K562 (cell line): ENCODE results near the gene ZNF862. TPM values are rescaled to one million over a fixed set of nuclear protein-coding genes. Genes with fewer than 3 reads are reported as not detected.
A peak's percentile ranks its signal among the peaks of the same experiment; 100 is the strongest.

Experiments used
- BCOR ChIP-seq: fragments of 450-650 bp; IDR thresholded peaks from 2 replicates; pipeline ENCODE4 v1.6.1; 2016
- CBFA2T2 ChIP-seq: fragments of 450-650 bp; conservative IDR thresholded peaks from 2 replicates; pipeline ENCODE4 v1.6.1; 2017; ENCODE audit warnings: mild to moderate bottlenecking
- CEBPG ChIP-seq, 3 experiments: fragments of 200-800 bp in 1 of 3; sonication (Bioruptor generic) in 1 of 3; sonication (generic) in 1 of 3; formaldehyde crosslinking in 1 of 3; IDR thresholded peaks in 2 of 3; conservative IDR thresholded peaks in 1 of 3; 2 replicates each; pipeline versions ENCODE4 v1.6.1 to v1.8.0; 2016 to 2022; ENCODE audit warnings: missing compliant biosample characterization in 2 of 3, missing genetic modification characterization in 2 of 3, mild to moderate bottlenecking in 1 of 3, missing genetic modification reagents in 1 of 3
- CREBBP ChIP-seq: IDR thresholded peaks from one replicate; pipeline ENCODE4 v1.6.1; 2012; ENCODE audit warnings: low read depth, mild to moderate bottlenecking, control low read depth, inconsistent platforms, low read length
- E2F3 ChIP-seq: fragments of 250-450 bp; sonication (Bioruptor Pico); IDR thresholded peaks from 2 replicates; pipeline ENCODE4 v1.4.0; 2020; ENCODE audit warnings: mild to moderate bottlenecking
- HNRNPL ChIP-seq: fragments of 200-400 bp; formaldehyde crosslinking; IDR thresholded peaks from 2 replicates; pipeline ENCODE4 v1.6.1; 2017; ENCODE audit warnings: low read depth, mild to moderate bottlenecking, low read length
- HSF4 ChIP-seq: fragments of 250-450 bp; sonication (Bioruptor Pico); IDR thresholded peaks from 2 replicates; pipeline ENCODE4 v2.1.2; 2022; ENCODE audit warnings: mild to moderate bottlenecking, moderate library complexity, borderline replicate concordance
- MEIS2 ChIP-seq: fragments of 450-650 bp; IDR thresholded peaks from 2 replicates; pipeline ENCODE4 v1.6.1; 2014; ENCODE audit warnings: mild to moderate bottlenecking; ENCODE audit not compliant: partially characterized antibody
- NCOA2 ChIP-seq, 2 experiments: fragments of 450-650 bp; IDR thresholded peaks; 2 replicates each; pipeline ENCODE4 v1.6.1; 2018; ENCODE audit warnings: mild to moderate bottlenecking in 2 of 2, moderate library complexity in 1 of 2; ENCODE audit not compliant: partially characterized antibody in 2 of 2
- RBM25 ChIP-seq: fragments of 200-400 bp; formaldehyde crosslinking; IDR thresholded peaks from 2 replicates; pipeline ENCODE4 v1.6.1; 2018; ENCODE audit warnings: low read length, low read depth, moderate library complexity; ENCODE audit not compliant: severe bottlenecking
- RBM34 ChIP-seq: fragments of 200-400 bp; formaldehyde crosslinking; IDR thresholded peaks from 2 replicates; pipeline ENCODE4 v1.6.1; 2018; ENCODE audit warnings: low read length, borderline replicate concordance; ENCODE audit not compliant: insufficient read depth
- TCF3 ChIP-seq: sonication (generic); formaldehyde crosslinking; IDR thresholded peaks from 2 replicates; pipeline ENCODE4 v1.4.0; 2020; ENCODE audit warnings: mild to moderate bottlenecking, missing genetic modification reagents
- YY1 ChIP-seq, 3 experiments: IDR thresholded peaks; 2 replicates each; pipeline ENCODE4 v1.6.1; 2011; ENCODE audit warnings: low read length in 2 of 3, mild to moderate bottlenecking in 2 of 3, moderate library complexity in 2 of 3, borderline replicate concordance in 1 of 3, control low read depth in 1 of 3, low read depth in 1 of 3; ENCODE audit not compliant: insufficient read depth in 3 of 3, insufficient replicate concordance in 2 of 3, control insufficient read depth in 1 of 3, insufficient read length in 1 of 3; ENCODE audit errors: extremely low read depth in 1 of 3
- ZBTB1 ChIP-seq: sonication (generic); formaldehyde crosslinking; IDR thresholded peaks from 2 replicates; pipeline ENCODE4 v1.8.1; 2023; ENCODE audit warnings: missing genetic modification reagents, low read depth, mild to moderate bottlenecking, borderline replicate concordance
- ZFP36 ChIP-seq: fragments of 150-350 bp; IDR thresholded peaks from 2 replicates; pipeline ENCODE4 v1.6.1; 2018; ENCODE audit warnings: low read length, low read depth; ENCODE audit not compliant: partially characterized antibody
- ZNF3 ChIP-seq: fragments of 250-450 bp; sonication (Bioruptor Pico); IDR thresholded peaks from 2 replicates; pipeline ENCODE4 v1.5.0; 2021; ENCODE audit warnings: mild to moderate bottlenecking, moderate library complexity
- ZNF347 ChIP-seq: fragments of 450-650 bp; formaldehyde crosslinking; IDR thresholded peaks from 2 replicates; pipeline ENCODE4 v1.4.0; 2020; ENCODE audit warnings: low read depth, mild to moderate bottlenecking, moderate library complexity
- ZNF780A ChIP-seq: fragments of 250-450 bp; sonication (Bioruptor Pico); IDR thresholded peaks from 2 replicates; pipeline ENCODE4 v1.5.0; 2021; ENCODE audit warnings: mild to moderate bottlenecking
- polyA plus RNA-seq, 8 experiments: library from polyadenylated mRNA; depleted of rRNA in 4 of 8; stranded (reverse) in 5 of 8; unstranded in 3 of 8; fragments of >200 nt; fragmentation: Nextera tagmentation in 2 of 8; fragmentation: Illumina TruSeq in 1 of 8; extraction: Ambion mirVana in 2 of 8; extraction: Trizol in 1 of 8; gene quantifications; 2 replicates each; pipeline versions ENCODE4 v1.2.1 to v1.2.3, GENCODE V29; 2011 to 2014; ENCODE audit warnings: inconsistent platforms in 1 of 8, missing spikeins in 1 of 8
- total RNA-seq, 7 experiments: library from RNA; depleted of rRNA in 6 of 7; stranded (reverse); fragments of >200 nt in 6 of 7; fragmentation: Illumina TruSeq in 2 of 7; extraction: Trizol in 2 of 7; gene quantifications; 2 replicates each; pipeline versions ENCODE4 v1.2.1 to v1.2.3, GENCODE V29; 2011 to 2021; ENCODE audit warnings: low replicate concordance in 1 of 7
- TF ChIP-seq, protein P1 (sequence below): sonication (generic); formaldehyde crosslinking; IDR thresholded peaks from 2 replicates; pipeline ENCODE4 v1.8.1; 2023; ENCODE audit warnings: mild to moderate bottlenecking, missing genetic modification reagents
- TF ChIP-seq, protein P2 (sequence below), 2 experiments: fragments of 450-650 bp in 1 of 2; sonication (generic) in 1 of 2; formaldehyde crosslinking in 1 of 2; IDR thresholded peaks in 1 of 2; conservative IDR thresholded peaks in 1 of 2; 2 replicates each; pipeline versions ENCODE4 v1.6.1 to v1.8.1; 2016 to 2023; ENCODE audit warnings: mild to moderate bottlenecking in 2 of 2, moderate library complexity in 2 of 2, inconsistent platforms in 1 of 2, missing genetic modification reagents in 1 of 2
- TF ChIP-seq, protein P3 (sequence below): sonication (generic); formaldehyde crosslinking; IDR thresholded peaks from 2 replicates; pipeline ENCODE4 v1.8.1; 2023; ENCODE audit warnings: mild to moderate bottlenecking, missing genetic modification reagents, moderate library complexity
- TF ChIP-seq, protein P4 (sequence below), 2 experiments: fragments of 250-450 bp in 1 of 2; fragments of 450-650 bp in 1 of 2; sonication (Bioruptor Pico) in 1 of 2; IDR thresholded peaks; 2 replicates each; pipeline versions ENCODE4 v1.6.1 to v1.8.0; 2016 to 2021; ENCODE audit warnings: mild to moderate bottlenecking in 2 of 2, moderate library complexity in 2 of 2, missing compliant biosample characterization in 1 of 2, missing genetic modification characterization in 1 of 2

The ZNF862 gene
- total and polyA plus RNA-seq, 9 of the 15 experiments (the other 6 are each of a cell fraction or from before 2014, with no cell fraction given), result 1.1 to 3.9 (median 2.6) TPM

DNA sequence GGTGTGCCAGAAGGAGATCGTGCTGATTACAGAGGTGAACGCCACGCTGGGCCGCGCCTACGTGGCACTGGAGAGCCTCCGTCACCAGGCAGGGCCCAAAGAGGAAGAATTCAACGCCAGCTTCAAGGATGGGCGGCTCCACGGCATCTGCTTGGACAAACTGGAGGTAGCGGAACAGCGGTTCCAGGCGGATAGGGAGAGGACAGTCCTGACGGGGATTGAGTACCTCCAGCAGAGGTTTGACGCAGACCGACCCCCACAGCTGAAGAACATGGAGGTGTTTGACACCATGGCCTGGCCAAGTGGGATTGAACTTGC is 23.5 kb downstream of the ZNF862 start (continued):
- TF ChIP-seq, protein P1, sequence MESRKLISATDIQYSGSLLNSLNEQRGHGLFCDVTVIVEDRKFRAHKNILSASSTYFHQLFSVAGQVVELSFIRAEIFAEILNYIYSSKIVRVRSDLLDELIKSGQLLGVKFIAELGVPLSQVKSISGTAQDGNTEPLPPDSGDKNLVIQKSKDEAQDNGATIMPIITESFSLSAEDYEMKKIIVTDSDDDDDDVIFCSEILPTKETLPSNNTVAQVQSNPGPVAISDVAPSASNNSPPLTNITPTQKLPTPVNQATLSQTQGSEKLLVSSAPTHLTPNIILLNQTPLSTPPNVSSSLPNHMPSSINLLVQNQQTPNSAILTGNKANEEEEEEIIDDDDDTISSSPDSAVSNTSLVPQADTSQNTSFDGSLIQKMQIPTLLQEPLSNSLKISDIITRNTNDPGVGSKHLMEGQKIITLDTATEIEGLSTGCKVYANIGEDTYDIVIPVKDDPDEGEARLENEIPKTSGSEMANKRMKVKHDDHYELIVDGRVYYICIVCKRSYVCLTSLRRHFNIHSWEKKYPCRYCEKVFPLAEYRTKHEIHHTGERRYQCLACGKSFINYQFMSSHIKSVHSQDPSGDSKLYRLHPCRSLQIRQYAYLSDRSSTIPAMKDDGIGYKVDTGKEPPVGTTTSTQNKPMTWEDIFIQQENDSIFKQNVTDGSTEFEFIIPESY (CRISPR knock-in tag), result peak; percentile 89
- no peak for TF ChIP-seq BCOR
- TF ChIP-seq ZFP36, result no peak
- TF ChIP-seq RBM25, result no peak
- TF ChIP-seq MEIS2, result no peak
- no peak for TF ChIP-seq RBM34
- TF ChIP-seq TCF3 (CRISPR knock-in tag), result no peak
- TF ChIP-seq, protein P2, sequence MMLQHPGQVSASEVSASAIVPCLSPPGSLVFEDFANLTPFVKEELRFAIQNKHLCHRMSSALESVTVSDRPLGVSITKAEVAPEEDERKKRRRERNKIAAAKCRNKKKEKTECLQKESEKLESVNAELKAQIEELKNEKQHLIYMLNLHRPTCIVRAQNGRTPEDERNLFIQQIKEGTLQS (IDR thresholded peaks at IDR 0.05), result no peak
- TF ChIP-seq, protein P2 (CRISPR knock-in tag; conservative IDR thresholded peaks at IDR 0.05), result no peak
- no peak for TF ChIP-seq ZNF780A (CRISPR knock-in tag)
- TF ChIP-seq HNRNPL, result no peak
- TF ChIP-seq ZNF347 (CRISPR knock-in tag), result no peak
- no peak for TF ChIP-seq E2F3
- TF ChIP-seq, protein P3, sequence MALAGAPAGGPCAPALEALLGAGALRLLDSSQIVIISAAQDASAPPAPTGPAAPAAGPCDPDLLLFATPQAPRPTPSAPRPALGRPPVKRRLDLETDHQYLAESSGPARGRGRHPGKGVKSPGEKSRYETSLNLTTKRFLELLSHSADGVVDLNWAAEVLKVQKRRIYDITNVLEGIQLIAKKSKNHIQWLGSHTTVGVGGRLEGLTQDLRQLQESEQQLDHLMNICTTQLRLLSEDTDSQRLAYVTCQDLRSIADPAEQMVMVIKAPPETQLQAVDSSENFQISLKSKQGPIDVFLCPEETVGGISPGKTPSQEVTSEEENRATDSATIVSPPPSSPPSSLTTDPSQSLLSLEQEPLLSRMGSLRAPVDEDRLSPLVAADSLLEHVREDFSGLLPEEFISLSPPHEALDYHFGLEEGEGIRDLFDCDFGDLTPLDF (CRISPR knock-in tag), result no peak
- TF ChIP-seq HSF4 (CRISPR knock-in tag), result no peak
- no peak for TF ChIP-seq CBFA2T2
- no peak for TF ChIP-seq CREBBP
- TF ChIP-seq CEBPG (CRISPR knock-in tag; IDR thresholded peaks at IDR 0.05), result no peak
- no peak for TF ChIP-seq CEBPG (tag; conservative IDR thresholded peaks at IDR 0.05 in 1 of 2, IDR thresholded peaks at IDR 0.05 in 1 of 2)
- peak in 1 of 3 experiments; percentile 0 for TF ChIP-seq YY1 (IDR thresholded peaks at IDR 0.05; ENCODE audit: borderline replicate concordance in 1 of 3, control insufficient read depth in 1 of 3, extremely low read depth in 1 of 3, insufficient read depth in 3 of 3, insufficient read length in 1 of 3, insufficient replicate concordance in 2 of 3, low read depth in 1 of 3, low read length in 2 of 3)
- TF ChIP-seq ZNF3 (CRISPR knock-in tag), result no peak
- TF ChIP-seq, protein P4, sequence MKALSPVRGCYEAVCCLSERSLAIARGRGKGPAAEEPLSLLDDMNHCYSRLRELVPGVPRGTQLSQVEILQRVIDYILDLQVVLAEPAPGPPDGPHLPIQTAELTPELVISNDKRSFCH (CRISPR knock-in tag; IDR thresholded peaks at IDR 0.05), result no peak
- TF ChIP-seq, protein P4 (tag; IDR thresholded peaks at IDR 0.05), result 0 out of 2 replicates have a peak, but pooled peaks have one; percentile 2
- TF ChIP-seq ZBTB1, result no peak
- no peak for TF ChIP-seq NCOA2 (IDR thresholded peaks at IDR 0.05; ENCODE audit: partially characterized antibody in 2 of 2)
